ENCODE results near the gene ZSWIM4.

DNA sequence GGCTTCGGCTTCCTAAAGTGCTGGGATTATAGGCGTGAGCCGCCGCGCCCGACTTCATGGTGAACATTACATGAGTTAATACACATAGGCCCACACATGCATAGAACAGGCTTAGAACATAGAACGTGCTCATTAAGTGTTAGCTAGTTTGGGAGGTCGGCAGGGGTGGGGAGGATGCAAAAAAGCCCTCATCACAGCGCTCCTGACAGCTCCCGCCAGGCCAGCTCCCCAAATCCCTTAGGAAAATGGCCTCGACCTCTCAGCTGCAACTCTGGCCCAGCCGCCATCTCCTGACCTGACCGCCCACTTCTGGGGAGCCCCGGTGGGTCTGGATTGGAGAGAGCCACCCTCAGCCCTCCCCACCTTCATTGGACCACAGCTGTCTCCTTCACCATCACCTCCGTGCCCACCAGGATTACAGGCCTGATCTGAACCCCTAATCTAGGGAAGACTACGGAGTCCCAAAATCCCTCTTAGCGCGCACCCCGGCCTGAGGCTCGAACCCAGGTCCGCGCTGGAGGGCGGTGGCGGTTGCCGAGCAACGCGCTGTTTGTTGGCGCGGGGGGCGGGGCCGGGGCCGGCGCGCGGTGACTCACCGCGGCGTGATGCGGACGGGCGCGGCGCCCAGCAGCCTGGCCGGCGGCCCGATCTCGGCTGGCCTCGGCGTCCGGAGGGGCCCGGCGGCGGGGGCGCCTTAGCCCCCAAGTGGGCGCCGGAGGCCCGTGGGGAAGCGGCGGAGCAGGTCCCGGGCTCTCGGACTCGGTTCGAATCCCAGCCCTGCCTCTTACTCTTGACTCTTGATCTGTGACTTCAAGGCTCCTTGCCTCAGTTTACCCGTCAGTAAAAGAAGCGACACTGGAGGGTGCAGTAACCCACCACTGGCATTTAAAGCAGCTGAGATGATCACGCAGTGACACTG lies 55.0 kb downstream of the ZSWIM4 start:
- TF ChIP-seq, protein P1, sequence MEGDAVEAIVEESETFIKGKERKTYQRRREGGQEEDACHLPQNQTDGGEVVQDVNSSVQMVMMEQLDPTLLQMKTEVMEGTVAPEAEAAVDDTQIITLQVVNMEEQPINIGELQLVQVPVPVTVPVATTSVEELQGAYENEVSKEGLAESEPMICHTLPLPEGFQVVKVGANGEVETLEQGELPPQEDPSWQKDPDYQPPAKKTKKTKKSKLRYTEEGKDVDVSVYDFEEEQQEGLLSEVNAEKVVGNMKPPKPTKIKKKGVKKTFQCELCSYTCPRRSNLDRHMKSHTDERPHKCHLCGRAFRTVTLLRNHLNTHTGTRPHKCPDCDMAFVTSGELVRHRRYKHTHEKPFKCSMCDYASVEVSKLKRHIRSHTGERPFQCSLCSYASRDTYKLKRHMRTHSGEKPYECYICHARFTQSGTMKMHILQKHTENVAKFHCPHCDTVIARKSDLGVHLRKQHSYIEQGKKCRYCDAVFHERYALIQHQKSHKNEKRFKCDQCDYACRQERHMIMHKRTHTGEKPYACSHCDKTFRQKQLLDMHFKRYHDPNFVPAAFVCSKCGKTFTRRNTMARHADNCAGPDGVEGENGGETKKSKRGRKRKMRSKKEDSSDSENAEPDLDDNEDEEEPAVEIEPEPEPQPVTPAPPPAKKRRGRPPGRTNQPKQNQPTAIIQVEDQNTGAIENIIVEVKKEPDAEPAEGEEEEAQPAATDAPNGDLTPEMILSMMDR (IDR thresholded peaks at IDR 0.05): no peak
- TF ChIP-seq POLR2AphosphoS5 (IDR thresholded peaks at IDR 0.05; ENCODE audit: low read depth, low read length): no peak
- TF ChIP-seq RCOR1 (IDR thresholded peaks at IDR 0.05; ENCODE audit: low read length): no peak
- no peak for TF ChIP-seq JUND (IDR thresholded peaks at IDR 0.05)
- TF ChIP-seq, protein P2, sequence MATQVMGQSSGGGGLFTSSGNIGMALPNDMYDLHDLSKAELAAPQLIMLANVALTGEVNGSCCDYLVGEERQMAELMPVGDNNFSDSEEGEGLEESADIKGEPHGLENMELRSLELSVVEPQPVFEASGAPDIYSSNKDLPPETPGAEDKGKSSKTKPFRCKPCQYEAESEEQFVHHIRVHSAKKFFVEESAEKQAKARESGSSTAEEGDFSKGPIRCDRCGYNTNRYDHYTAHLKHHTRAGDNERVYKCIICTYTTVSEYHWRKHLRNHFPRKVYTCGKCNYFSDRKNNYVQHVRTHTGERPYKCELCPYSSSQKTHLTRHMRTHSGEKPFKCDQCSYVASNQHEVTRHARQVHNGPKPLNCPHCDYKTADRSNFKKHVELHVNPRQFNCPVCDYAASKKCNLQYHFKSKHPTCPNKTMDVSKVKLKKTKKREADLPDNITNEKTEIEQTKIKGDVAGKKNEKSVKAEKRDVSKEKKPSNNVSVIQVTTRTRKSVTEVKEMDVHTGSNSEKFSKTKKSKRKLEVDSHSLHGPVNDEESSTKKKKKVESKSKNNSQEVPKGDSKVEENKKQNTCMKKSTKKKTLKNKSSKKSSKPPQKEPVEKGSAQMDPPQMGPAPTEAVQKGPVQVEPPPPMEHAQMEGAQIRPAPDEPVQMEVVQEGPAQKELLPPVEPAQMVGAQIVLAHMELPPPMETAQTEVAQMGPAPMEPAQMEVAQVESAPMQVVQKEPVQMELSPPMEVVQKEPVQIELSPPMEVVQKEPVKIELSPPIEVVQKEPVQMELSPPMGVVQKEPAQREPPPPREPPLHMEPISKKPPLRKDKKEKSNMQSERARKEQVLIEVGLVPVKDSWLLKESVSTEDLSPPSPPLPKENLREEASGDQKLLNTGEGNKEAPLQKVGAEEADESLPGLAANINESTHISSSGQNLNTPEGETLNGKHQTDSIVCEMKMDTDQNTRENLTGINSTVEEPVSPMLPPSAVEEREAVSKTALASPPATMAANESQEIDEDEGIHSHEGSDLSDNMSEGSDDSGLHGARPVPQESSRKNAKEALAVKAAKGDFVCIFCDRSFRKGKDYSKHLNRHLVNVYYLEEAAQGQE (IDR thresholded peaks at IDR 0.05; ENCODE audit: low read depth, low read length): no peak
- no peak for TF ChIP-seq YY1 (IDR thresholded peaks at IDR 0.05; ENCODE audit: low read depth)
- TF ChIP-seq, protein P3, sequence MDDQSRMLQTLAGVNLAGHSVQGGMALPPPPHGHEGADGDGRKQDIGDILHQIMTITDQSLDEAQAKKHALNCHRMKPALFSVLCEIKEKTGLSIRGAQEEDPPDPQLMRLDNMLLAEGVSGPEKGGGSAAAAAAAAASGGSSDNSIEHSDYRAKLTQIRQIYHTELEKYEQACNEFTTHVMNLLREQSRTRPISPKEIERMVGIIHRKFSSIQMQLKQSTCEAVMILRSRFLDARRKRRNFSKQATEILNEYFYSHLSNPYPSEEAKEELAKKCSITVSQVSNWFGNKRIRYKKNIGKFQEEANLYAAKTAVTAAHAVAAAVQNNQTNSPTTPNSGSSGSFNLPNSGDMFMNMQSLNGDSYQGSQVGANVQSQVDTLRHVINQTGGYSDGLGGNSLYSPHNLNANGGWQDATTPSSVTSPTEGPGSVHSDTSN (IDR thresholded peaks at IDR 0.05): no peak

Measured in SK-N-SH (cell line).